Left ventricle myocardium superior (tissue), 1 donor: ENCODE data around the gene RBM19. TPM values are rescaled to one million over a fixed set of nuclear protein-coding genes. Genes with fewer than 3 reads are reported as not detected.

Source experiments
- ATAC-seq: fragments of 200-7000 bp; cut with Tn5 transposase; one replicate; pipeline ENCODE4 v1.9.1; 2020; ENCODE audit warnings: mild to moderate bottlenecking, moderate library complexity
- DNase-seq: peaks from one replicate; pipeline ENCODE4 v3.0.0-alpha.2; 2020
- intact Hi-C: fragments of 100-400 bp; cut with micrococcal nuclease; formaldehyde crosslinking; loops from one replicate; pipeline ENCODE4 v1.11.0; 2022
- total RNA-seq: library from RNA; stranded (reverse); fragmentation: NEBNext Ultra II Directional; extraction: Animal tissue kit (Norgen Biotek cat#: 25700); gene quantifications from one replicate; pipeline ENCODE4 v1.2.1, GENCODE V29; 2021
- donor health status: DM: no; HTN: yes; CAD: no; lungs with severe emphysema.

The RBM19 gene
- total RNA-seq, 1 donor from 2014 or later: 19.8 TPM

DNA sequence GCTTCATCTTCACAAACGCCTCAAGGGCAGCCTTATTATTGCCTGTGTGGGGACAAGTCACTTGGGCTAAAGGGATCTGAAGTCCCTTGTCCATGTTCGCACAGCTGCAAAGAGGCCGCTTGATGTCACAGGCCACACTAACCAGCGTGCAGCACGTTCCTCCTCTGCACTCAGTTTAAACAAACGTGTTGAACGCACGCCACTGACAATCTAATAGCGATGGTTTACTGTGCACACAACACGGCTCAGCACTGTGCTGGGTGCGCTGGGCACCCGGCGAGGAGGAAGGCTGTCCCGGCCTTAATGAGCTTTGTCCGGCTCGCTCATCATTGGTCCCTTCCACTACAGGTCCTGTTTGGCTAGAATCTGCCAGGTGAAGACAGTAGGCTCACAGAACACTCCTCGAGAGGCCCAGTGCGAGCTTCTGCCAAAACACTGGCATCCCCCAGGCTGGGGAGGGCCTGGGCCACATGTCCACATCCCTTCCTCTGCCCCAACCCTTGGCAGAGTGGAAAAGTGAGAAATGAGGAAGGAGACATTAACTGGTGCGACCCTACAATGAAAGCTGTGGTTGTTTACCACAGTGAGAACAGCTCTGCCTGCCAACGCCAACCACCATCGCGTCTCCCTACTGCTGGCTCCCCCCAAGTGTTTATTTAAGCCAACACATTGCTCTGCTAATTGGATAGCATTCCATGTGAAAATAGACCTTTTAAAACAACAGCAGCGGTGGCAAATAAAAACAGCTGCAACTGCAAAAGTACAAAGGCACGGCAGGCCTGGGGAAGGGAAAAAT lies 113.2 kb downstream of the RBM19 start:
- intact Hi-C loops: no loop called here
- no peak for ATAC-seq
- DNase-seq: no peak

DNA sequence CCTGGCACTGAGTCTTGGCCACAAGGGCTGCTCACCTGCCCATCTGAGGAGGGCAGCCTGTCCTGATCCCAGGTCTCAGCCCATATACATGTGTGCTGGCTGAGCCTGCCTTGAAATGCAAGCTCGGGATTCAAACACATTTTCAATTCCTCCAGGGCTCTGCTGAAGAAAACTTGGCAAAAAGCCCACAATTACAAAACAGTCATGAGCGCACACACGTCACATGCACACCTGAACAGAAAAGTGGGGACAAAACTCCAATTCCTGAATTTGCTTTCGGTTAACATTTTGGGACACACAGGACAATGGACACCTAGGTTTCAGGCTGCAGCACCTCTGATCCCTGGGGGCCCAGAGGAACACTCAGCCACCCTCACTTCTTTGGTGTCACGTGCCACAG lies 113.9 kb downstream of the RBM19 start:
- no peak for DNase-seq
- intact Hi-C loops: no loop called here
- ATAC-seq: no peak

DNA sequence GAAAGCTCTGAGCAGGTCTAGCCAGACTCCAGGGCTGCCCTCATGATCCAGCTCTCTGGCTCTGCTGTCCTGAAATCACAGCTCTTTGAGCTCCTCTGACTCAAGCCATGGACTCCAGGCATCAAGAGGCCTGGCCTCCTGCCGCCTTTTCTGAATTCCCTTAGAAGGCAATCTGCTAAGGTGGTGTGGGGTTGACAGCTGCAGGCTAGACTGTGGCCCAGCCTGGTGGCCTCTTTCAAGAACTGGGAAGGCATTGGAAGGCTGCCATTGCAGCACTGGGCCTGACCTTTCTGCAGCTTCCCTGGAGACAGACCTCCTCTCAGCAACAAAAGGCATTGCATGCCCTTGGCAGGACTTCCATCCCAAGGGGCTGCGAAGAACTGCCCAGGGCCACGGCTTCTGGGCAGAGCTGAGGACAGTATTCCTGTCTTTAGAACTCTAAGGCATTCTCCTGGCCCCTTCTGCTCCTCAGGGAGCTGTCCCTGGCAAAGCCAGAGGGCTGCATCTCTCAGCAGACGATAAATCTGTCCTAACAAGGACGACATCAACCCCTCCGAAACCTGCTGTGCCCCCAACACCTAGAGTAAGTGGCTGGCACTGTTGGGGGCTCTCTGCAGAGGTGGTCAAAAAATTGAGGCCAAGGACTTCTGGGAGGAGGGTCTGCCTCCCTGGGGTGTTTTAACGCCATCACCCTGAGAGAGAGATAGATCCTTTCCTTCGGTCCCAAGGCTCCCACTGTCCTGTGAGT lies 115.6 kb downstream of the RBM19 start:
- intact Hi-C loops: no loop called here
- ATAC-seq (peak; percentile 83), DNase-seq (peak; percentile 82)

DNA sequence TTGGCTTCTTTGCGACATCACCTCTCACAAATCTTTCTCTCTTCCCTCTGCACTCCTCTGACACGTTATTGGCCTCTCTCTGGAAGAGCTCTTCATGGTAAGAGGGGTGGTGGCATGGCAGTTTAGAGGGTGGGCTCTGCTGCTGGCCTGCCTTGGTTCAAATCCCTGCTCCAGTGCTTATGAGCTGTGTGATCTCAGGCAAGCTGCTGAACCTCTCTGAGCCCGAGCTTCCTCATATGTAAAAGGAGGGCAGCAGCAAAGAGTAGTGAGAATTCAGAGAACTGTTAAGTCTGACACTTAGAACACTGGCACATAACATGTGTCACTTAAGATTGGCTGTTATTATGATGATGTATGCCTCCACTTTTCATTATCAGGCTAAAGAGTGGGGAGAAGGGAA lies 118.3 kb downstream of the RBM19 start:
- intact Hi-C loops: no loop called here
- ATAC-seq (no peak), DNase-seq (no peak)

DNA sequence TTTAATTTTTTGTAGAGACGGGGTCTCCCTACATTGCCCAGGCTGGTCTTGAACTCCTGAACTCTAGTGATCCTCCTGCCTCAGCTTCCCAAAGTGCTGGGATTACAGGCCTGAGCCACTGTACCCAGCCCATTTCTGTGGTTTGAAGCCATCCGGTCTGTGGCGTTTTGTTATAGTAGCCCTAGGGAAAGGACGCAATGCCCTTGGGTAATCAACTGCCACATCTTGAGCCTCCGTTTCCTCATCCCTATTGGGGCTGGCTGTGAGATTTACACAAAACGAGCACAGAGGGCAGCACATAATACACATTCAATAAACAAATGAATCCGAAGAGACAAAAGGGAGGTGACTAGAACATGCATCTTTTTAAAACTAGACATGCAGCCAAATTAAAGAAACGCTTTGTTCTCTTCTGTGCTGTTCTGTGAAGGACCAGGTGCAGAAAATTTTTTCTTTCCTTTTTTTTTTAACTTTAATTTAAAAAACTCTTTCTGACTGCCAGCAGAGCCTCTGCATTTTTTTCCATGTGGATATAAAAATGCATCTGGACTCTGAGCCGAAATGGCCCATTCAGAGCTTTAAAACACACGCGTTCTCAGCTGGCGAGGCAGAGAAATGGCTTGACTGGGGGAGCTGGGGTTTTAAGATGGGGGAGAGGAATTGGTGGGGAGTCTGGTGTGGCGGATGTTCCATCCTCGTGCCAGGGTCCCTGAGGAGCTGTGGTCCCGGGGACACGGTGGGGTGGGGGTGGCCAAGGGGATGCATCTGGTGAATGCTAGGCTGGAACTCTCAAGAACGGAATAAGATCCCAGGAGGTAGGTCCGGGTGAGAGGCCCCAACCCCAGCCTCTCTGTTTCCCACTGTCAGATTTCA lies 119.0 kb downstream of the RBM19 start:
- DNase-seq (no peak), ATAC-seq (no peak)
- intact Hi-C loops: no loop called here

DNA sequence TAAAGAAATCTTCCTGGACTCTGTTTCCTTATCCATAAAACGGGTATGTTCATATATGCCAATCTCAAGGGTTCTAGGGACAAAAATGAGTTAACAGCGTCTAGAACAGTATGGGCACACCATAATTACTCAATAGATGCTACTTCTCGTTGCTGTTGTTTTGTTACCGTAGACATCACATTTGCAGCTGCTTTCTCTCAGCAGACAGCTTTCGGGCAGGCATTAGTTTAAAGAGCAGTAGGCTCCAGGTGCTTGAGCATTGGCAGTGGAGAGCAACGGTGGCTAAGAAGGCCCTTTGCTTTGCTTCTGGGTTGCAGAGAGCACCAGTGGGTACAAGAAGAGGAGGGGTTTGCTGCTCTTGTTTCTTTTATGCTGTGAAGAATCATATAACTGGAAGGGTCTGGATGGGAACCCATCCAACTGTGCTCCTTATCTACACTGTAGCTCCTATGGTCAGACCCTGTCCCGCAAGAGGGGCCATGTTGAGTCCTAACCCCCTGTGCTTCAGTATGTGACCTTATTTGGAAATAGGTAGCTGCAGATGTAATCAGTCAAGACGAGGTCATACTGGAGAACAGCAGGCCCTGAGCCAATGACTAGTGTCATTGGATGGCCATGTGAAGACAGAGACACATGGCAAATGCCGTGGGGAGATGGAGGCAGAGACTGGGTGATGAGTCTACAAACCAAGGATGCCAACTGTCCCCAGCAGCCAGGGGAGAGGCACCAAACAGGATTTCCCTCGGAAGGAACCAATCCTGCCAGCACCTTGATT lies 120.0 kb downstream of the RBM19 start:
- intact Hi-C loops: no loop called here
- ATAC-seq (no peak), DNase-seq (no peak)

DNA sequence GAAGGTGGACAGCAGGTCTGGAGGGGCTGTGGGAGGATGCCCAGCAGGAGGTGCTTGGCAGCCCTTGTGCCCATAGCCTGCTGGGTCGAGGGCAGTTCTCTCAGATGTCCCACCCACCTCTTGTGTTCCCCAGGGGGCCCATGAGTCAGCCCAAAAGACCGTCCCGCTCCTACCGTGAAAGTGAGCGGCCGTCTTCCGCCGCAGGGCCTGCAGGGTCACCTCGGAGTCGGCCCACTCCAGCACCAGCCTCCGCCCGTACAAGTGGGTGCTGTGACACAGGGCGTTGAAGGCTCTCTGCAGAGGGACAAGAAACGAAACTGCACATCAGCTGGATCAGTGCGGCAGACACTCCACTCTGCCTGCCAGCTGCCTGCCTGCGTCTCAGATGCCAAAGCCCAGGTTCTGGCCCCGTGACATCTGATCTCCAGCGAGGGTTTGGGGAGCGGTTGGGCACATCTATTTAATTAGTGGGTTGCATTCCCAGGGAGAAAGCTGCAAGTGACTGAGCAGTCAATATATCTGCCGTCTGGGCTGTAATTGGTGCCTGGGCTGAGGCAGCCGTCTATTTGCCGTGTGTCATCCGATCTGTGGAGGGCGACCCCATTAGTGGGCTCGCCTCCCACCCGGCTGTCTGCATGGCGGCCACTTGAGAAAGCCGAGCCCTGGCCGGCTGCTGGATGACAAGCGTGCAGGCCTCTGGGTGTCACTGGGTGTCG lies 121.5 kb downstream of the RBM19 start:
- DNase-seq: peak; percentile 53
- peak; percentile 81 for ATAC-seq
- intact Hi-C loops: no loop called here

DNA sequence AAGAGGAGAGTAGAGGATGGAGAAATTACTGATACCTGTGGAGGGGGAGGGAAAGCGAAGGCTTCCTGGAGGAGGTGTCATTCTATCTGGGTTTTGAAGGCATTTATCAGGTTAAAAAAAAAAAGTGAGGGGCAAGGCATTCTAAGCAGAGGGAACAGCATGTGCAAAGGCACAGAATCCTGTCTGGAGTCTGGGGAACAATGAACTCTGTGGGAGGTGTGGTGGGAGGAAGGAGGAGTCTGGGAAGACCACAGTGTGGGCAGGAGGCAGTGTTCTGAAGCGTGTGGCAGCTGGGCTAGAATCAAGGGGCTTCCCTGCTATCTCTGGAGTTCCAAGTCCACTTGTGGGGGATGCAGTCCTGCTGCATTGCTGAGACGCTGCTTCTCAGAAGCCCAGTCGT lies 123.4 kb downstream of the RBM19 start:
- intact Hi-C loops: no loop called here
- no peak for DNase-seq
- no peak for ATAC-seq

DNA sequence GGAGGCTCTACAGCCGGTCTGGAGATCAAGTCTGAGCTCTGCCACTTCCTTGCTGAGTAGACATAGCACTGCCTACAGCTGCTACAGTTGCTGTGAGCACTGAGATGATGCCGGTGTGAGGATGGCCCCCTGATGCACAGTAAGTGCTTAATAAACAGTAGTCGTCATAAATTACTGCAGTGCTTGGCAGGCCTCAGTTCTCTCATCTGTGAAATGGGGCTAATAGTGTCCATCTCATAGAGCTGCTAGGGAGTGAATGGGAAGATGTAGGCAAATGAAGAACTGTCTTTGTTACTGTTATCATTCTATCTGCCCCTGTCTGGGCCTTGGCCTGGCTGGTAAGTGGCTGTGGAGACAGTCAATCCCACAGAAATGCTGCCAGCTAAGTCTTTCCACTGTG lies 124.3 kb downstream of the RBM19 start:
- intact Hi-C loops: no loop called here
- ATAC-seq: no peak
- DNase-seq: no peak

DNA sequence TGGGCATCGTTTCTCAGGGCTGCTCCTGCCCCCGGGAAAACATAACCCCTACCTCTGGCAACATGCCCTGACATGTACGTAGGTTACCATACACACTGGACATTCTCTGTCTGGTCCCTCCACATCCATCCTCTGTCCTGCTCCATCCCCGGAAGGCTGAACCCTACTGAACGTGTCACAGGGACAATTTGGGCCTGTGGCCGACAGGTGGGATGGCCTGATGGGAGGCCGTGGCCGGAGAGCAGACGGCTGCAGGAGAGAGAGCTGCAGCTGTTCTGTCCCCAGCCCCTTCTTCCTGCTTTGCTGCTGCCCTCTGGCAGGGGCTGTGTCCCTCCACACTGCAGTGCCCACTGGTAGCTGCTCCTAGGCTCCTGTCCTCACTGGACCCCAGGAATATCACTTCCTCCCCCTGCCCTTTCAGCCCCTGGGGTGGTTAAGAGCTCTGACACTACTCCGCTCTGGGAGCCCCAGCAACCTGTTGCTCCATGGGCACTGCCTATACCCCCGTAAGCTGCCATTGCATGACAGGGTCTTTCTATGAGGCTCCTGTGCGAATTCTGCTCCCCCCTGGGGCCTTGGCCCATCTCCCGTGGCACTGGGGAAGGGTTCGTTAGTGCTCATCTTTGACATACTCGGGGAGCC lies 125.6 kb downstream of the RBM19 start:
- ATAC-seq: no peak
- no peak for DNase-seq
- intact Hi-C loops: no loop called here

DNA sequence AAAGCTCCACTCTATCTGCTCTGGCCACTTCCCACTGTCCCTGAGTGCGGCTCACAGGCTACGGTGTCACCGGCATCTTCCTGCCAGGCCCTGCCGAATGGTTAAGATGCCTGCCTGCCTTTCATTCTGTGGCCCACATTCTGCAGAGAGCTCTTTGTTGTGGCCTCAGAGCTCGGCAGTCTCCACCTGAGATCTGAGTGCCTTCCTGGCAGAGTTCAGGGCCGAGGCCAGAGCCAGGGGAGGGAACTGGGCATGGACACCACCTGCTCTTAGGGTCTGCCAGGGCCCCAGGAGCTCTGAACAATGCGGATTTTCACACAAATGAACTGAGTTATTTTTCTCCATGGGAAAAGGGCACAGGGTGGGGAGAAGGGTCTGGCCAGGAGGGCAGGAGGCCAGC lies 127.2 kb downstream of the RBM19 start:
- ATAC-seq (no peak), DNase-seq (no peak)
- intact Hi-C loops: no loop called here

DNA sequence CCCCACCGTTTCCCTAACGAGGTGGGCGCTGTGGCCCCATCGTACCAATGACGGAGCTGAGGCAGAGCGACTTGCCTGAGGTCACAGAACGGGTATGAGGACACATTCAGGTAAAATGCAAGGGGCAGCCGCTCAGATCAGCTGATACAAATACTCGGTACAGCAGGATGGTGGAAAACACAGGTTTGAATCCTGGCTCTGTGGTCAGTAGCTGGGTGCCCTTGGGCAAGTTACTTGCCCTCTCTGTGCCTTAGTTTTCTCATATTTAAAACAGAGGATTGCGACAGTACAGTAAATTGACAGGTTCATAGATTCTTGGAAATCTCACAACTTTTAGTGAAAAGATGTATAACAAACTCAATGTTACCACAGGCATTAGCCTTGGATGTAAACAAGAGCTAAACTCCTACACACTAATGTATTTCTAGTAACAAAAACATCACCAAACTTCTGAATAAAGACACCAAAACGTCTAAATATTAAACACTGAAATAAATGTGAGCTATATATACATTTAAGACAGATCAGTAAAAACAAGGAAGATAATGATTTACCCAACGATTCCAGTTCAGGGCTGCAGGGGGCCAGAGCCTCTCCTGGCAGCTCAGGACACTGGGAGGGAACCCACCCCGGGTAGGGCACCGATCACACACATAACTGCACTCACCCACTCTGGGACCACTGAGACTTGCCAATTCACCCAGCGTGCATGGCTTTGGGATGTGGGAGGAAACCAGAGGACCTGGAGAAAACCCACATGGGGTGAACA lies 128.4 kb downstream of the RBM19 start:
- DNase-seq (no peak), ATAC-seq (no peak)

DNA sequence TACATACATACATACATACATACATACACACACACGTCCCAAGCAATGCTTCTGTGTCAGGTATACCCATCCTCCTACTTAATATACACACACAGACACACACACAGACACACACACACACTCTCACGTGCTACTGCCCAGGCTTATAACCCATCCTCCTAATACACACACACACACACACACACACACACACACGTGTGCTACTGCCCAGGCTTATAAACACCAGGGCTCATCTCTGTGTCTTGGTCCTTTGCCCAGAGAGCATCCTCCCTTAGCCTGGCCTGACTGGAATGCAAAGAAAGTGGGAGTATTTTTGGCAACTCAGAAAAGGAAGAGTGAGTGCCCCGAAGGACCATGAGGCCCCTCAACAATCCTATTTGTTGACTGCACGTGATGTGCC lies 129.0 kb downstream of the RBM19 start:
- intact Hi-C loops: no loop called here
- DNase-seq: no peak
- no peak for ATAC-seq

More for the DNA sequence above, 128.4 kb downstream of the RBM19 start:
- intact Hi-C loops: no loop called here

DNA sequence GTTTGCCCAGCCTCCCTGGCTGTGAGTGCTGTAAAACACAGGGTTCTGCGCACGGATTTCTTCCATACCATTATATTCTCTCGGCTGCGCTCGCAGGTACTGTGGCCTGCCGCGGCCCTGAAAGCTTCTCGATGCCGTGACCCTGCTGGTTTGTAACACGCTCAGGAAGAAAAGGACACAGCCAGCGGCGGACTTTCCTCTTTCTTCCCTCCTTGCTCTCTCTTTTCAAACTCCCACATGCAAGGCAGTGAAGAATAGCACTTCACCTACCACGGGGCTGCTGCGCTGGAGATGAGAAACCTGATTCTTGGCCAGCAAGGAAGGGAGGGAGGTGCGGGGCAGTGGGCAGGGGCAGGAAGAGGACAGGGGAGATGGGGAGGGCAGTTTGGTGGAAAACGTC lies 130.2 kb downstream of the RBM19 start:
- ATAC-seq (no peak), DNase-seq (no peak)
- intact Hi-C loops: no loop called here

DNA sequence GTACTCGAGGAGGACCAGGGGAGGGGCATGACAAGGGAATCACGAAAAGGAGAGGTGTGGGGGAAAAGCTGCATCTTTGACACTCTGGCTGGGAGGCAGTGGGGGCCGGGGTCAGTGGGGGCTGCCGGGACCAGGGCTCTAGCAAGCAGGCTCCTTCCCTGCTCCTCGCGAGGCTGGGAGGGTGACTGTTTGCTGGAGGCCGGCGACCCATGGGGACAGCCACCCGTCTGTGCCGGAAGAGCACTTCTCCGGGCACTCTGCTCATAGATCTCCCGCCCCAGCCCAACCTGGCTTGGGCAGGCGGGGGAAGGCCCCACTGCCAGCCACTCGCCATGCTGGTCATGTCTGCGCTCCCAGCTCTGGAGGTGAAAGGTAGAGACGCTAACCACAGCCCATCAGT lies 130.7 kb downstream of the RBM19 start:
- DNase-seq: no peak

DNA sequence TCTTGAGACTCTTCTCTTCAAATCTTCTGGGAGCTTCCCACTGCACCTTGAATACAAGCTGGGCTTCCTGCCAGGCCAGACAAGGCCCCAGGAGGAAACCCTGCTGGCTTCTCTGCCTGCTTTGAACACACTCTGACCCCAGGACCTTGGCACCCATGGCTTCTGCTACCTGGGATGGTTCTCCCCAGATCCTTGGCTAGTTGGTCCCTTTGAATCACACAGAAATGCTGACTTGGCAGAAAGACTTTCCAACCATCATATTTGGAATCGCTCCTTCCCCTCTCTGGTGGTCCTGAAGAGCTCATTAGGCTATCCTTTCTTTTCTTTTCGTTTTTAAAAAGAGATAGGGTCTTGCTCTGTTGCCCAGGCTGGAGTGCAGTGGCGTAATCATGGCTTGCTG lies 132.7 kb downstream of the RBM19 start:
- ATAC-seq (no peak), DNase-seq (no peak)
- intact Hi-C loops: no loop called here

More for the DNA sequence above, 130.7 kb downstream of the RBM19 start:
- no peak for ATAC-seq
- intact Hi-C loops: no loop called here

DNA sequence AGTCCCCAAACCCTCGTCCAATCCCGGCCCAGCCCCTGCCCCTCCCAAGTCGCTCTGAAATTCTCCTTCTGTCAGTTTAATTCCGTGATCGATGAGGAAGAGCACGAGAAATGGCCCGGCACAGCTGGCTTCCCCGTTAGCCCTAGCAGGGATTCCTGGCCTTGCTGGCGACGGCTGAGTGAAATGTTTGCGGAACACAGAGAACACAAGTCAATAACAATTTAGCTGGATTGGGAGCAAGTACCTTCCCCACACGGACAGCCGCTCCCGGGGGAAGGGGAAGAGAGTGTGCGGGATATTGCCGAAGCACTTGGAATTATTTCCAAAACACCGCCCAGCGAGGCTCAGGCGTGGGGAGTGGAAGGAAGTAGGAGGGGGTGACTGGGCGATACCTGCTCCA lies 134.6 kb downstream of the RBM19 start:
- ATAC-seq: no peak
- intact Hi-C loops: no loop called here
- no peak for DNase-seq
